GM12865 (cell line): ENCODE measurements around the gene ITPR2.
A peak's percentile ranks its signal among the peaks of the same experiment; 100 is the strongest.

ENCODE experiments used
- DNase-seq: peaks from one replicate; pipeline ENCODE4 v3.0.0; 2010; ENCODE audit warnings: low read depth
- H3K4me3 ChIP-seq: 2 replicates; pipeline ENCODE4 v1.5.1; 2011; ENCODE audit warnings: mild to moderate bottlenecking, low read depth, low read length, control low read depth
- TF ChIP-seq, protein P1 (sequence below): IDR thresholded peaks from 2 replicates; pipeline ENCODE4 v1.5.1; 2011; ENCODE audit warnings: low read length, control low read depth, low read depth, inconsistent platforms; ENCODE audit not compliant: insufficient read depth; ENCODE audit errors: missing control alignments

Gene ITPR2

DNA sequence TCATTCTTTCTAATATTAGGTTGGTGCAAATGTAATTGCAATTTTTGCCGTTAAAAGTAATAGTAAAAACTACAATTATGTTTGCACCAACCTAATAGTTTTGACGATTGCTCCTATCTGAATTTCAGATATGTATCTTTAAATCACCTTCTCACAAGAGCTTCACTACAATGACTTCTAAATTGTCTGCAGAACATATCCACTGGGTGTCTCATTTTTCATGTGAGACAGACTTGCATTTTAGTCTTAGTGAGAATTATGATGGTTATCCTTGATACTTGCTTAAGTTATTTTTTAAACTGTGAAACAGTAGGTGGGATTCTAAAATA is 84.6 kb downstream of the ITPR2 start:
- DNase-seq: no peak
- H3K4me3 ChIP-seq: no peak overlapping the region
- TF ChIP-seq, protein P1, sequence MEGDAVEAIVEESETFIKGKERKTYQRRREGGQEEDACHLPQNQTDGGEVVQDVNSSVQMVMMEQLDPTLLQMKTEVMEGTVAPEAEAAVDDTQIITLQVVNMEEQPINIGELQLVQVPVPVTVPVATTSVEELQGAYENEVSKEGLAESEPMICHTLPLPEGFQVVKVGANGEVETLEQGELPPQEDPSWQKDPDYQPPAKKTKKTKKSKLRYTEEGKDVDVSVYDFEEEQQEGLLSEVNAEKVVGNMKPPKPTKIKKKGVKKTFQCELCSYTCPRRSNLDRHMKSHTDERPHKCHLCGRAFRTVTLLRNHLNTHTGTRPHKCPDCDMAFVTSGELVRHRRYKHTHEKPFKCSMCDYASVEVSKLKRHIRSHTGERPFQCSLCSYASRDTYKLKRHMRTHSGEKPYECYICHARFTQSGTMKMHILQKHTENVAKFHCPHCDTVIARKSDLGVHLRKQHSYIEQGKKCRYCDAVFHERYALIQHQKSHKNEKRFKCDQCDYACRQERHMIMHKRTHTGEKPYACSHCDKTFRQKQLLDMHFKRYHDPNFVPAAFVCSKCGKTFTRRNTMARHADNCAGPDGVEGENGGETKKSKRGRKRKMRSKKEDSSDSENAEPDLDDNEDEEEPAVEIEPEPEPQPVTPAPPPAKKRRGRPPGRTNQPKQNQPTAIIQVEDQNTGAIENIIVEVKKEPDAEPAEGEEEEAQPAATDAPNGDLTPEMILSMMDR: no peak

DNA sequence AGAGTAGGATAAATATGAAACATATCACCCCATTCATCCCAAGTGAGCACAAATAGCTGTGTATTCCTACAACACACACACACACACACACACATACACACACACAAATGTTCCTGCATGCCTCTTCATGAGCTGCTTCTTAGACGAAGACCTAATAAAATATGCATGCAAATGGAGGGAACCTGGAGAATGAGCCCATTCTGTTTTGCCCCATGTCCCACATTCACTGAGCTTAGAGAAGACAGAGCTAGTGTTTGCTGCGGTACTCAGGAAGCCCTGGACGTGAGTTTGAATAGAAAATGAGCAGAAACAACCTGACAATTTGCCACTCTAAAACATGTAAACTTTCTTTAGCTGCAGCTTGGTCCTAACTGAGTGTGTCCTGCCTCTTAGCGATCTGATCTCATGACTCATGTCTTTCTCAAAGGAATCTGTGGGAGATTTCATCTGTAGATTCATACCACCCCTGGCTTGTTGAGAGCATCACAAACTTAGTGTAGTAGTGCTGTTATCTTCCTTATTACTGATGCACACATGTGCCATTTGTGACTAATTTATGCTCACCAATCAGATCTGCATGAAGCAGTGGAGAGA is 86.8 kb downstream of the ITPR2 start:
- DNase-seq: peak; percentile 18
- H3K4me3 ChIP-seq: no peak overlapping the region
- TF ChIP-seq, protein P1: no peak

DNA sequence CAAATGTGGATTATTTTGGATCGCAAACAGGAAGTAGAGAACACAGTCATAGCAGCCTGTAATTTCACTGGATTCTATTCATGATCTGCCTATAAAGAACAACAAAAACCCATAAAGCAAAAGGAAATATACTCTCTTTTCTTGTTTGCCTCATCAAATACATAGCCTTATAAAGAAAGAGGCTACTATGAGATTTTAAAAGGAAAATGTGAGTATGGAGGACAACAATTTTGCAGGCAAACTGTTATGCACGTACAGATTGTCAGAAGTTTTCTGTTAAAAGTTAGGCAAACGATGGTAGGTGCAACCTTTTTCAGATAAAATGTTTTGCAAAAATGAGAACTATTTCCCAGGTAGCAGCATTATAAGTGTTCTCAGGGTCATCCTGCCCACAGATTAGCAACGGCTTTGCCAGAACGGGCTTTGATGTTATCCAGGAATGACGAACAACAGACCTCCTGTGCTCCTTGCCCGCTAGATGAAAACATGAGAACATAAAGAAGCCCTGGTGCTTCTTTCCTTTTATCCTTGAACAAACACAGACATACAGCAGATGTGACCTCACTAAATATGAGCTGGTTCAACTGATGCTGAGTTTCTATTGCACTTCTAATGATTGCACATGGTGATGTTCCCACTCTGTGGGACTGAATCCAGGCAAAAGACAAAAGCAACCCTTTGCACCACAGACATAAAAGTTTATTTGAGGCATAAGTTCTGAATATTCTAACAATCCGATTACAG is 88.1 kb downstream of the ITPR2 start:
- no peak for DNase-seq
- no peak overlapping the region for H3K4me3 ChIP-seq
- TF ChIP-seq, protein P1: no peak

DNA sequence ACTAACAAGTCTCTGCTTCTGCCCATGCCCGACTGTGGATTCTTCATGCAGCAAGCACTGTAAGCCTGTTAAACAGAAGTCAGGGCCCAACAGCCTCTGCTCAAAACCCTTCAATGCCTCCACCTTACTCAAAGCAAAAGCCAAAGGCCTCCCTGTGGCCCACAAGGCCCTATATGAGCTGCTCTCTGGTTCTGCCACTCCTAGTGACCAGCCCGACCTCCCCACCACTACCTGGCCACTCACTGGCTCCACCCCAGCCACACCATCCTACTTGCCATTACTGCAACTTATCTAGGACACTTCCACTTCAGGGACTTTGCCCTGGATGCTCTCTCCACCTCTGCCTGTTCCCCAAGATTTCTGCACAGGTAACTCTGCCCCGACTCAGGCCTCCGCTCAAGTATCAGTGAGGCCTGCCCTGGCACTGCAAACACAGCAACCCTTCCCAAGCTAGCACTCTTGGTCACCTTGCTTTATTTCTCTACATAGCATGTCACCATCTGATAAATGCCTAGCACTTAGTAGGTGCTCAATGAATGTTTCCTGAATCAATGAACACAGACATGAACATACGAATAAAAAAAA is 88.9 kb downstream of the ITPR2 start:
- H3K4me3 ChIP-seq: no peak overlapping the region
- TF ChIP-seq, protein P1: no peak
- DNase-seq: no peak

DNA sequence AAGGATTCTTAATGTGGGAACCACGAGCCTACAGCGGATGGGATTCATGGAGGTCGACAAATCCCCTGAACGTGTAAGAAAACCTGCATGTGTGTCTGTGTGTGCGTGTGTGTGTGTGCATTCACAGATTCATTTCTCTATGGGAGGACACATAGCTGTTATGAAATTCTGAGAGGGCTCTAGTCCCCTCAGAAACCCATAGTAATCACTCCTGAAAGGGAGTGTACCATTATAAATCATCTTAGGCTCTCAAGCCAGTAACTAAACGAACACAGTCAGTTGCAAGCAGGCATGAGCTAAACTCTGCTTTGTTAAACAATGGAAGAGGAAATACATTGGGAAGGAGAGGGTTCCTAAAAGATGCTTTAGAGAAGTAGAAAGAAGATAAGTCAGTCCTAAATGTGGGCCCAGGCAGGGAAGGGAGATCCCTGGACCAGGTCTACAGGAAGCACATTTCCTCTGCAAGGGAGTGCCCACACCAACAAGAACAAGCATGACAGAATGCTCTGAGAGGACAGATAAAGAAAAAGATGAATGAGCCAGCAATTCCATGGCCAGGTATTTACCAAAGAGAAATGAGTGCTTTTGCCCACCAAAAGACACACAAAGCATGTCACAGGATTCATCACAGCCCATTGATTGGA is 91.3 kb downstream of the ITPR2 start:
- H3K4me3 ChIP-seq: no peak overlapping the region
- TF ChIP-seq, protein P1: no peak
- DNase-seq: no peak

DNA sequence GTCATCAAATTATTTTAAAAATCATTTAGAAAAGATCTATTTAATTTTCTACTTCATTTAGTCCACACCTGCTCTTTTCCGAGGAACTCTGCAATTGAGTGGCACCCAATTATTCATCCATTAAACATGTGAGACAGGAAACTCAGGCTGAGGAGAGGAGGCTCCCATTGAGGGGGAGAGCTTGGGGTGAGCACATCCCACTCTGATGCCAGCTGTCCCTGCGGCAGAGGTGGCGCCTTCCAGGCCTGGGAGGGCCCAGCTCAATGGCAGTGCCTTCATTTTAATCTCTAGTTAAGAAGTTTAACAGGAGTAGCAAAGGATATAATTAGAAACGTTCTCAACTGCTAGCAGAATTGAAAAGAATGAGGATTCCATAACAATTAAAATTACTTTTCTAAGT is 92.0 kb downstream of the ITPR2 start:
- H3K4me3 ChIP-seq: no peak overlapping the region
- DNase-seq: no peak
- TF ChIP-seq, protein P1: no peak

DNA sequence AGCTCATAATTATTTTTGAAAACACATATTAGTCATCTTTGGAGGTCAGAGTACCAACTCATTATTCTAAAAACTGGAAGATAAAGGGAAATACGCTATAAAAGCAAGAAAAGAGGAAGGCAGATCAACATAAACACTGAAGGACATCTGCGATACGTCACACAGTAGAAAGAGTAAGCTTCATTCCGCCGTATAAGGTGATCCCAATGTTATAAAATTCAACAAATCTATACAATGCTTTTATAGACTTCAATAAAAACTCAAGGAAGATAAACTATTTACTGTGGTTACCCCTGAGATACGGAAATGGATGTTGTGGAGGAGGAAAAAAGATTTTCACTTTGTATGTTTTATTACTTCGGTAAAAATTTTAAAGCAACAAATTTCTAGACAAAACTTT is 92.6 kb downstream of the ITPR2 start:
- TF ChIP-seq, protein P1: no peak
- H3K4me3 ChIP-seq: no peak overlapping the region

More for the DNA sequence above, 92.6 kb downstream of the ITPR2 start:
- DNase-seq: no peak
